MM.1S (cell line): ENCODE data around the gene PLXNA4.

Experiments
- DNase-seq: peaks from one replicate; pipeline ENCODE4 v3.0.0-alpha.2; 2015
- H2AFZ ChIP-seq: fragments of 300-600 bp; sonication (generic); 2 replicates; pipeline ENCODE4 v1.6.0; 2016; ENCODE audit warnings: antibody characterized with exemption, low read length
- H3F3A ChIP-seq: fragments of 300-600 bp; sonication (generic); 2 replicates; pipeline ENCODE4 v1.6.1; 2016; ENCODE audit warnings: mild to moderate bottlenecking, antibody characterized with exemption, low read length, moderate library complexity, mixed read lengths; ENCODE audit not compliant: insufficient read depth
- H3K27ac ChIP-seq: fragments of 300-600 bp; sonication (generic); 2 replicates; pipeline ENCODE4 v1.5.1; 2016; ENCODE audit warnings: mild to moderate bottlenecking, low read length
- H3K27me3 ChIP-seq: fragments of 300-600 bp; sonication (generic); replicated peaks from 2 replicates; pipeline ENCODE4 v1.6.0; 2016; ENCODE audit warnings: low read length; ENCODE audit not compliant: insufficient read depth
- H3K36me3 ChIP-seq: fragments of 300-600 bp; sonication (generic); replicated peaks from 2 replicates; pipeline ENCODE4 v1.6.1; 2016; ENCODE audit warnings: mild to moderate bottlenecking, low read length, mixed read lengths; ENCODE audit not compliant: insufficient read depth
- H3K4me1 ChIP-seq: fragments of 300-600 bp; sonication (generic); 2 replicates; pipeline ENCODE4 v1.6.1; 2016; ENCODE audit warnings: low read length, mixed read lengths
- H3K4me2 ChIP-seq: fragments of 300-600 bp; sonication (generic); 2 replicates; pipeline ENCODE4 v1.6.0; 2016; ENCODE audit warnings: low read depth, low read length
- H3K4me3 ChIP-seq: fragments of 300-600 bp; sonication (generic); 2 replicates; pipeline ENCODE4 v1.5.1; 2016; ENCODE audit warnings: low read length, mixed read lengths
- H3K79me2 ChIP-seq: fragments of 300-600 bp; sonication (generic); 2 replicates; pipeline ENCODE4 v1.6.1; 2016; ENCODE audit warnings: mixed run types, low read length, mixed read lengths
- H3K9ac ChIP-seq: fragments of 300-600 bp; sonication (generic); 2 replicates; pipeline ENCODE4 v1.6.1; 2016; ENCODE audit warnings: low read length, mixed read lengths
- H3K9me2 ChIP-seq: fragments of 300-600 bp; sonication (generic); replicated peaks from 2 replicates; pipeline ENCODE4 v1.6.1; 2016; ENCODE audit warnings: mild to moderate bottlenecking, low read length, mixed read lengths; ENCODE audit not compliant: insufficient read depth
- H3K9me3 ChIP-seq: fragments of 300-600 bp; sonication (generic); replicated peaks from 2 replicates; pipeline ENCODE4 v1.6.1; 2016; ENCODE audit warnings: mild to moderate bottlenecking, low read length, mixed read lengths; ENCODE audit not compliant: insufficient read depth
- H4K20me1 ChIP-seq: fragments of 300-600 bp; sonication (generic); 2 replicates; pipeline ENCODE4 v1.6.1; 2016; ENCODE audit warnings: mild to moderate bottlenecking, low read length, moderate library complexity, mixed read lengths; ENCODE audit not compliant: insufficient read depth
- EZH2 ChIP-seq: fragments of 300-600 bp; sonication (generic); optimal IDR thresholded peaks from 2 replicates; pipeline ENCODE3; 2017; ENCODE audit warnings: low read depth, mild to moderate bottlenecking, antibody characterized with exemption, low read length, mixed read lengths
- EZH2phosphoT487 ChIP-seq: fragments of 300-600 bp; sonication (generic); IDR thresholded peaks from 2 replicates; pipeline ENCODE4 v1.6.1; 2018; ENCODE audit warnings: antibody characterized with exemption, low read length
- TF ChIP-seq, protein P1 (sequence below): fragments of 300-600 bp; sonication (generic); IDR thresholded peaks from 2 replicates; pipeline ENCODE4 v1.5.1; 2016; ENCODE audit warnings: antibody characterized with exemption, low read length, mixed read lengths

PLXNA4 gene

DNA sequence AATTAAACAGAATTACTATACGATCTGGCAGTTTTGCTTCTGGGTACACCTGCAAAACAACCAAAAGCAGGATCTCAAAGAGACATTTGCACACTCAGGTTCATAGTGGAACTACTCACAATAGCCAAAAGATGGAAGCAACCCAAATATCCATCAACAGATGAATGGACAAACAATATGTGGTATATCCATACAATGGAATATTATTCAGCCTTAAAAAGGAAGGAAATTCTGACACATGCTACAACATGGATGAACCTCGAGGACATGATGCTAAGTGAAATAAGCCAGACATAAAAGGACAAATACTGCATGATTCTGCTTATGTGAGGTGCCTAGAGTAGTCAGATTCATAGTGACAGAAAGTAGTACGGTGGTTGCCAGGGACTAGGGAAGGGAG lies 330.7 kb downstream of the PLXNA4 start:
- Histone ChIP-seq H3K4me1 (no peaks in the 10 kb centered on the region), H3F3A (no peaks in the 10 kb centered on the region), H3K4me3 (no peak overlapping the region), H3K36me3 (no peaks in the 10 kb centered on the region), H3K27me3 (no peaks in the 10 kb centered on the region), H2AFZ (no peak overlapping the region), H3K9me3 (no peaks in the 10 kb centered on the region), H3K27ac (no peak overlapping the region), H4K20me1 (no peaks in the 10 kb centered on the region), H3K79me2 (no peaks in the 10 kb centered on the region), H3K9ac (no peak overlapping the region), H3K4me2 (no peak overlapping the region), H3K9me2 (no peaks in the 10 kb centered on the region)
- no peak for DNase-seq
- TF ChIP-seq EZH2 (no peak), EZH2phosphoT487 (no peak)
- TF ChIP-seq, protein P1, sequence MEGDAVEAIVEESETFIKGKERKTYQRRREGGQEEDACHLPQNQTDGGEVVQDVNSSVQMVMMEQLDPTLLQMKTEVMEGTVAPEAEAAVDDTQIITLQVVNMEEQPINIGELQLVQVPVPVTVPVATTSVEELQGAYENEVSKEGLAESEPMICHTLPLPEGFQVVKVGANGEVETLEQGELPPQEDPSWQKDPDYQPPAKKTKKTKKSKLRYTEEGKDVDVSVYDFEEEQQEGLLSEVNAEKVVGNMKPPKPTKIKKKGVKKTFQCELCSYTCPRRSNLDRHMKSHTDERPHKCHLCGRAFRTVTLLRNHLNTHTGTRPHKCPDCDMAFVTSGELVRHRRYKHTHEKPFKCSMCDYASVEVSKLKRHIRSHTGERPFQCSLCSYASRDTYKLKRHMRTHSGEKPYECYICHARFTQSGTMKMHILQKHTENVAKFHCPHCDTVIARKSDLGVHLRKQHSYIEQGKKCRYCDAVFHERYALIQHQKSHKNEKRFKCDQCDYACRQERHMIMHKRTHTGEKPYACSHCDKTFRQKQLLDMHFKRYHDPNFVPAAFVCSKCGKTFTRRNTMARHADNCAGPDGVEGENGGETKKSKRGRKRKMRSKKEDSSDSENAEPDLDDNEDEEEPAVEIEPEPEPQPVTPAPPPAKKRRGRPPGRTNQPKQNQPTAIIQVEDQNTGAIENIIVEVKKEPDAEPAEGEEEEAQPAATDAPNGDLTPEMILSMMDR, result no peak

DNA sequence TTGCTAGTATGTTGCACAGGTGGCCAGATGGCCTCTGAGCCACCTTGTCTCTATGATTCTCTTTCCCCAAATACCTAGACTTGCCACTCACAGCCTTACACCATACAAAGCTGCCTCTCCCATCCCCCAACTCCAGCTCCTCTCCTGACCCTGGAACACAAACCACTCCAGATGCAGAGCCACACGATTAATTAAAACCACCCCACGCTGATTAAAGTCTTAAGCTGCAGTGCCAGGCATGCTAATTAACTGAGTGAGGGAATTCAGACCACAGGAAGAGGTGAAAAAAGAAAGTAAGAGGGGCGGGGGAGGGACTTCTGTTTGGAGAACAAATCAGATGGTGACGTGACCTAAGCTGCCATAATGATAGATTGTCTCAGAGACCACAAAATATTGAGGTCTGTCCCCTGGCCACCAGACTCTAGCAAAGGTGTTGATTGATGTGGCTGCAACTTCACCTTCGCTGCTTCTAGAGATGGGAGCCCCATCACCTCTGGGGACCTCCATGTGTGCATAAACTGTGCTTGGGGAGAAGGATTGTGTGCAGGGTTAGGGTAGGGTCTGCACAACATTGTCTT lies 331.3 kb downstream of the PLXNA4 start:
- no peaks in the 10 kb centered on the region for H3K36me3 ChIP-seq
- H3K4me1 ChIP-seq, result no peaks in the 10 kb centered on the region
- no peaks in the 10 kb centered on the region for H4K20me1 ChIP-seq
- no peak overlapping the region for H2AFZ ChIP-seq
- H3K27ac ChIP-seq, result no peak overlapping the region
- TF ChIP-seq, protein P1, result no peak
- TF ChIP-seq EZH2, result no peak
- no peak for TF ChIP-seq EZH2phosphoT487
- no peaks in the 10 kb centered on the region for H3F3A ChIP-seq
- no peaks in the 10 kb centered on the region for H3K9me2 ChIP-seq
- H3K9ac ChIP-seq, result no peak overlapping the region
- H3K9me3 ChIP-seq, result no peaks in the 10 kb centered on the region
- H3K79me2 ChIP-seq, result no peaks in the 10 kb centered on the region
- no peak overlapping the region for H3K4me2 ChIP-seq
- no peaks in the 10 kb centered on the region for H3K27me3 ChIP-seq
- H3K4me3 ChIP-seq, result no peak overlapping the region
- no peak for DNase-seq

DNA sequence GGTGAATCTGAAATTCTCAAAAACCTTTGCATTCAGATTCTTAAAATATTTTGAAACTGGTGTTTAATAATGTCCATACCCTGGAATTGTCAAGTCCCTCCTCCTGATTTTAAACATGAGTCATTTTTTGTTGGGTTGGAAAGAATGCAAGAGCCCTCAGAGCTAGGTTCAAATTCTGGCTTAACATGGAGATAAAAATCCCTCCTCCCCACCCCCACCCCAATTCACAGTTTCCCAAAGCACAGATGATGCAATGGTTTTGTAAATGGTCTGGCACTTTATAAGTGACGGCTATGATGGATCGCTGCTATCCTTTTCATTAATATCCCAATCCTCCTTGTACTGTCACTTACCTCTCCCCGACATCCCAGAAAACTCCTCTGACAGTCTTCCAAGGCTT lies 332.8 kb downstream of the PLXNA4 start:
- Histone ChIP-seq H3K27ac (no peak overlapping the region), H3F3A (no peaks in the 10 kb centered on the region), H3K9me3 (no peaks in the 10 kb centered on the region), H3K4me1 (no peaks in the 10 kb centered on the region), H3K9me2 (no peaks in the 10 kb centered on the region), H3K4me3 (no peak overlapping the region), H3K27me3 (no peaks in the 10 kb centered on the region), H4K20me1 (no peaks in the 10 kb centered on the region), H3K9ac (no peak overlapping the region), H2AFZ (no peak overlapping the region), H3K4me2 (no peak overlapping the region), H3K36me3 (no peaks in the 10 kb centered on the region), H3K79me2 (no peaks in the 10 kb centered on the region)
- DNase-seq, result no peak
- no peak for TF ChIP-seq EZH2
- TF ChIP-seq, protein P1, result no peak
- no peak for TF ChIP-seq EZH2phosphoT487
